ENCODE results near the gene OR2B2.

Gene OR2B2

DNA sequence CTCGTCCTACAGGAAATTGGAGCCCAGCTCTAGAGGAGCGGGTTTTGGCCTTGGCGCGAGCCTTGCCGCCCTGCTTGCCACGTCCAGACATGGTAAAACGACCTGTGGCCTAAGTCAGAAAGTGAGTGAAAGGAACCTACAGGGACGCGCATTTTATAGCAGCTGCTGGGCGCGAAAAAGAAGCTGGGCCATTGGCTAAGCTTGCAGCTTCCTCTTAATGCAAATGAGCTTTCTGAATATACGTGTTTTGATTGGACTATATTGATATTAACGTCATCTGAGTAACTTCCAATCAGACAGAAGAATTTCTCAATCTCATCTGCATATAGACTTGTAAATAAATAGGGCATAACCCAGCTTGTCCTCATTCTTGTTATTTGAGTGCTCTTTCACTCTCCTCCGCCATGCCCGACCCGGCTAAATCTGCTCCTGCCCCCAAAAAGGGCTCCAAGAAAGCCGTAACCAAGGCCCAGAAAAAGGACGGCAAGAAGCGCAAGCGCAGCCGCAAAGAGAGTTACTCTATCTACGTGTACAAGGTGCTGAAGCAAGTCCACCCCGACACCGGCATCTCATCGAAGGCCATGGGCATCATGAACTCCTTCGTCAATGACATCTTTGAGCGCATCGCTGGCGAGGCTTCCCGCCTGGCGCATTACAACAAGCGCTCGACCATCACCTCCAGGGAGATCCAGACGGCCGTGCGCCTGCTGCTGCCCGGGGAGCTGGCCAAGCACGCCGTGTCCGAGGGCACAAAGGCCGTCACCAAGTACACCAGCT is 18.9 kb downstream of the OR2B2 start:
- DNase-seq = peak; percentile 82

GRCh38 chr6:27892649-27893058 is 19.5 kb downstream of the OR2B2 start:
- no peak for DNase-seq

- no peak for DNase-seq
Observed at GRCh38 chr6:27891320-27891875, 20.8 kb downstream of the OR2B2 start.

DNA sequence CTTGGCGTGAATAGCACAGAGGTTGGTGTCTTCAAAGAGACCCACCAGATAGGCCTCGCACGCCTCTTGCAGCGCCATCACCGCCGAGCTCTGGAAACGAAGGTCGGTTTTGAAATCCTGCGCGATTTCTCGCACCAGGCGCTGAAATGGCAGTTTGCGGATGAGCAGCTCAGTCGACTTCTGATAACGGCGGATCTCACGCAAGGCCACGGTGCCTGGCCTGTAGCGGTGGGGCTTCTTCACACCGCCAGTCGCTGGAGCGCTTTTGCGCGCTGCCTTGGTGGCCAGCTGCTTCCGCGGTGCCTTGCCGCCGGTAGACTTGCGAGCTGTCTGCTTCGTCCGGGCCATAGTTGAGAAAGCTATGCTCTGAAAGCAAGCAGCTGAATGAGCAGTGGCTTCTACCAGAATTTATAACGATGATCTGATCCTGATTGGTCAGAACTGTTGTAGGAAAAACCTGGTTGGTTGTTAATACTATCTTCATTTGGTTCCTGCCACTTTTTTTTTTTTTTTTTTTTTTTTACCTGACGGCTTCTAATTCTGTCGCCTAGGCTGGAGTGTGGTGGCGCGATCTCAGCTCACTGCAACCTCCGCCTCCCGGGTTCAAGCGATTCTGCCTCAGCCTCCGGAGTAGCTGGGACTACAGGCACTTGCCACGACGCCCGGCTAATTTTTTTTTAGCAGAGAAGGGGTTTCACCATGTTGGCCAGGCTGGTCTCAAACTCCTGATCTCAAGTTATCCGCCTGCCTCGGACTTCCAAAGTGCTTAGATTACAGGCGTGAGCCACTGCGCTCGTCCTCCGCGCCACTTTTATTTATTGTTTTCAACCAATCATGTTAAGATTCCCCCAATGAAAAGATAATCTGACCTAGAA is 21.5 kb downstream of the OR2B2 start:
- DNase-seq = peak; percentile 71

- no peak for DNase-seq
Observed at GRCh38 chr6:27889628-27890444, 22.4 kb downstream of the OR2B2 start.

- DNase-seq = no peak
Observed at GRCh38 chr6:27889275-27889627, 22.9 kb downstream of the OR2B2 start.

DNA sequence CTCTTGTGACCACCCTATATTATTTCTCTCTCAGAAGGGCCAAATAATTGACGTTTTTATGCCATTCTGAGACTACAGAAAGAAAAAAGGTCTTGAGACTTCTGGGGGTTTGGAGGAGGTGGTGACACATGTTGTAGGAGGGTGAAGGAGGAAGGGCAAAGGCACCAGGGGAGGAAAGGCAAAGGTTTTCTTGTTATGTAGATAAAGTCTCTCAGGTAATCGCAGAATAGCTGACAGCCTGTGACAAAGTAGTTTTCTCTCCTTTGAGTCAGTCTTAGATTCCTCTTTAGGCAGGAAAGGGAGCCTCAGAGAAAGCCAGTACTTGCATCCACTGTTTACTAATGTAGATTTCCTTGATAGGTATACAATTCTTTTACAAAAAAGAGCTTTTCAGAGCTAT is 23.6 kb downstream of the OR2B2 start:
- no peak for DNase-seq

- DNase-seq = no peak
Observed at GRCh38 chr6:27886073-27886472, 26.1 kb downstream of the OR2B2 start.

DNA sequence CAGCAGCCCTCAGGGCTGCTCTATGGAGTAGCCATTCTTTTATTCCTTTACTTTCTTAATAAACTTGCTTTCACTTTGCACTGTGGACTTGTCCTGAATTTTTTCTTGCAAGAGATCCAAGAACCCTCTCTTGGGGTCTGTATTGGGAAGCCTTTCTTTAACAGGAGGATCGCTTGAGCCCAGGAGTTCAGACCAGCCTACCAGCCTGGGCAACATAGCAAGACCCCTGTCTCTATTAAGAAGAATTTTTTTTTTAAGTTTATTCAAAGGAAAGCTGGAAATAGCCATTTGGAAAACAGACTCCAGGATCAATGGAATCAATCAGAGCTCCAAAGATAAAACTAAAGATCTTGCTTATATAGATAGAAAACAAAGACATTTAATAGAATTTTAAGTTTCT is 29.1 kb downstream of the OR2B2 start:
- DNase-seq = no peak

- no peak for DNase-seq
Observed at GRCh38 chr6:27882624-27883023, 29.6 kb downstream of the OR2B2 start.

- no peak for DNase-seq
Observed at GRCh38 chr6:27879837-27880236, 32.4 kb downstream of the OR2B2 start.

- DNase-seq = no peak
Observed at GRCh38 chr6:27874016-27874415, 38.2 kb downstream of the OR2B2 start.

DNA sequence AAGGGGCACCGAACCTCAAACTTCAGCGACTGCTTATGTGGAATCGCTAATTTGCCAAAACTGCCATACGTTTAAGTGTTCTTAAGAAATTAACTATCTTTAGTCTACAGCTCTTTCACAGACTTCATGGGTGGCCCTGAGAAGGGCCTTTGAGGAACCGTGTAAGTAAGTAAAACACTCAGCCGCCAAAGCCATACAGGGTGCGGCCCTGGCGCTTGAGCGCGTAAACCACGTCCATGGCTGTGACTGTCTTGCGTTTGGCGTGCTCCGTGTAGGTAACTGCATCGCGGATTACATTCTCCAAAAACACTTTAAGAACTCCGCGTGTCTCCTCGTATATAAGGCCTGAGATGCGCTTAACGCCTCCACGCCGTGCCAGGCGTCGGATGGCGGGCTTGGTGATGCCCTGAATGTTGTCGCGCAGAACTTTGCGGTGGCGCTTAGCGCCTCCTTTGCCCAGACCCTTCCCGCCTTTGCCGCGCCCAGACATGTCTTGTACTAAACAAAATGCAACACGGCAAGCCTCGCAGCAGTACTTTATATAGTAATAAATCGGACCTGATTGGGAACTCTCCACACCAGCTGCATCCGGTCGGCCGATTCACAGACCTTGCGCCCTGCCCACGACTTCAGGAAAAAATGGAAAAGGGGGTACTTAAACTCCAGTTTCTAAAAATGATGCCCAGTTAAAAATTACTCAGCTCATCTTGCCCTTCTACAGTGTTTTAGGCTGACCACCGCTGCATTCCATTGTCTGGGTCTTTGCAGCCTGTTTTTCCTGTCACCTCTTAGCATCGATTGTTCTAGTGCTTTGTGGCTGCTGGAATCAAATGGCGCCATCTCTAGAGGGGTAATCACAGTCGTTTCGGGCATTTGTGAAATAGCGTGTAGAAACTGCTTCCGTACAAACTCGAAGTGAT is 38.9 kb downstream of the OR2B2 start:
- DNase-seq = peak; percentile 65

GRCh38 chr6:27872642-27873020 is 39.6 kb downstream of the OR2B2 start:
- DNase-seq = no peak

GRCh38 chr6:27871924-27872638 is 40.1 kb downstream of the OR2B2 start:
- peak; percentile 84 for DNase-seq

DNA sequence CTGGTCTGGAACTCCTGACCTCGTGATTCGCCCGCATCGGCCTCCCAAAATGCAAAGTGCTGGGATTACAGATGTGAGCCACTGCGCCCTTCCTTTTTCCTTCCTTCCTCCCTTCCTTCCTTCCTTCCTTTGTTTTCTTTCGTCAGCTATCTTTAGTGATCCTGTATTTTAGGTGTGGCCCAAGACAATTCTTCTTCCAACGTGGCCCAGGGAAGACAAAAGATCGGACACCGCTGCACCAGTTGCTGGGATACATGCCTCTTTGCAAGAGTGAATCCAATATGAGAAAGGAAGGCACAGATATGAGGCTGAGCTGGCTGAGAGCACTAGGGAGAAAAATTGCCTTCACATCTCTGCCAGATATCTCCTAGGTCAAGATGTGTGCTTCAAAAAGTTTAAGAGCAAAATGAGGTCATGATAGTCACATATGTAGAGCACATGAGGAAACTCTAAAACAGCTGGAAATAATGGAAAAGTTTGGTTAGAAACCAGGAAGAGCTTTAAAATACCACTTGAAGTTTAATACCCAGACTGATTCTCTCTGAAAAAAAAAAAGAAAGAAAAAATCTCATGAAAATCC is 41.8 kb downstream of the OR2B2 start:
- no peak for DNase-seq

- no peak for DNase-seq
Observed at GRCh38 chr6:27868311-27868710, 43.9 kb downstream of the OR2B2 start.

GRCh38 chr6:27867945-27868300 is 44.3 kb downstream of the OR2B2 start:
- no peak for DNase-seq

DNA sequence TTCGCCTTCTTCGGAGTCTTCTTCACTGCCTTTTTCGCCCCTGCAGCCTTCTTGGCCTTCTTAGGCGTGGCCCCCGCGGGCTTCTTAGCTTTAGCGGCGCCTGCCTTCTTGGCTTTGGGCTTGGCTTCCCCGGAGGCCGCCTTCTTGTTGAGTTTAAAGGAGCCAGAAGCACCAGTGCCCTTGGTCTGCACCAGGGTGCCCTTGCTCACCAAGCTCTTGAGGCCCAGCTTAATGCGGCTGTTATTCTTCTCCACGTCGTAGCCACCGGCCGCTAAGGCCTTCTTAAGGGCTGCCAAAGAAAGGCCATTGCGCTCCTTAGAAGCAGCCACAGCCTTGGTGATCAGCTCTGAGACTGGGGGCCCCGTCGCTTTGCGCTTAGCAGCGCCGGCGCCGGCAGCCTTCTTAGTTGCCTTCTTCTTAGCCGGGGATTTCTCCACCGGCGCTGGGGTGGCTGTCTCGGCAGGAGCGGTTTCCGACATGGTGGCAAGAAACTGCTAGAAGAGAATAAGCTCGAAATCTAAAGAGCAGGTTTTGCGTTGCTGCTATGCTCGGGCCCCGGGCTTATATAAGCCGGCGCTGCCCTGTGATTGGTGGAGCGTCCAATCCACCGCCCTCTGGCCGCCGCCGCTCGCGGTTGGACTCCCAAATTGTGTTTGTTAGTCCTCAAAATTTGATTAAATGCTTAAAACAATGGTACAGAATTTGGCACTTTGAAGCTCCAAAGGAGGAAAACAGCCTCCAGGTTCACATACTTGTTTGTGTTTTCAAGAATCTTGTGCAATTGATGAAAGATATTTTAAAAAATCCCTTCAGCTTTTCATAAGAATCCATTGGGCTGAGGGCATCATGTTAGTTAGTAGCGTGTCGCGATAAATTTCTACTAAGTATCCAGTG is 44.9 kb downstream of the OR2B2 start:
- DNase-seq = peak; percentile 61
